Loucy (cell line): Measurements from ENCODE around the gene SIM2.

Experiments used
- EZH2phosphoT487 ChIP-seq: fragments of 200-600 bp; IDR thresholded peaks from 2 replicates; pipeline ENCODE4 v1.6.1; 2018; ENCODE audit warnings: antibody characterized with exemption, mild to moderate bottlenecking, moderate library complexity, borderline replicate concordance
- TF ChIP-seq, protein P1 (sequence below): fragments of 200-600 bp; sonication (generic); conservative IDR thresholded peaks from 2 replicates; pipeline ENCODE4 v1.5.1; 2014; ENCODE audit warnings: mild to moderate bottlenecking, antibody characterized with exemption, low read length

DNA sequence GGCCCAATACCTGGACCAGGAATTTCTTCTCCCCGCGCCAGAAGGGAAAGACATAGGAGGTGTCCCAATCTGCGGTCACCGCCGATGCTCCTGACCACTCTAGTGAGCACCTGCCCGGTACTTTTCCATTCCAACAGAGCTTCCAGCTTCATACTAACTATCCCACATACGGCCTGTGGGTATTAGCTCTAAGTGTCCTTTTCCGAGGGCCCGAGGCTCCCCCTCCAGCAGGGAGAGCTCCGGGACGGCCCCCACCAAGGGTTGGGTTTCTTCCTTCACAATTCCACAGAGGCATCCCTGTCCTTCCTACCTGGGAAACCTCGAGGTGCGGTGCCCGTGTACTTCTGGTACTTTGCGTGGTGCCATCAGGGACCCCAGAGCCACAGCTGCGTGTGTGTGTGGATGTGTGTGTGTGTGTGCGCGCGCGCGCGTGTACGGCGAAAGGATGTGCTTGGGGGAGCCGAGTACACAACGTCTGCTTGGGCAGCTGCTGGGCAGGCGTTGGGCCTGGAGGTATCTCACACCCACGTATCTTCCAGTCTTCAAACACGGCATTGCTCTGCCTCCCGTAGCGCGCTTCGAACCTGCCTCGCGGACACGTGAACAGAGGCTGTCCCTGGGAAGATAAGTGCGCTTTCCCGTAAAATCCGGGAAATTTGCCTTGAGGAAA is 2.4 kb upstream of the SIM2 start:
- TF ChIP-seq, protein P1, sequence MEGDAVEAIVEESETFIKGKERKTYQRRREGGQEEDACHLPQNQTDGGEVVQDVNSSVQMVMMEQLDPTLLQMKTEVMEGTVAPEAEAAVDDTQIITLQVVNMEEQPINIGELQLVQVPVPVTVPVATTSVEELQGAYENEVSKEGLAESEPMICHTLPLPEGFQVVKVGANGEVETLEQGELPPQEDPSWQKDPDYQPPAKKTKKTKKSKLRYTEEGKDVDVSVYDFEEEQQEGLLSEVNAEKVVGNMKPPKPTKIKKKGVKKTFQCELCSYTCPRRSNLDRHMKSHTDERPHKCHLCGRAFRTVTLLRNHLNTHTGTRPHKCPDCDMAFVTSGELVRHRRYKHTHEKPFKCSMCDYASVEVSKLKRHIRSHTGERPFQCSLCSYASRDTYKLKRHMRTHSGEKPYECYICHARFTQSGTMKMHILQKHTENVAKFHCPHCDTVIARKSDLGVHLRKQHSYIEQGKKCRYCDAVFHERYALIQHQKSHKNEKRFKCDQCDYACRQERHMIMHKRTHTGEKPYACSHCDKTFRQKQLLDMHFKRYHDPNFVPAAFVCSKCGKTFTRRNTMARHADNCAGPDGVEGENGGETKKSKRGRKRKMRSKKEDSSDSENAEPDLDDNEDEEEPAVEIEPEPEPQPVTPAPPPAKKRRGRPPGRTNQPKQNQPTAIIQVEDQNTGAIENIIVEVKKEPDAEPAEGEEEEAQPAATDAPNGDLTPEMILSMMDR = no peak
- no peak for TF ChIP-seq EZH2phosphoT487
